Endothelial cell of umbilical vein (primary cell): ENCODE data around the gene GSTM3. TPM values are rescaled to one million over a fixed set of nuclear protein-coding genes. Genes with fewer than 3 reads are reported as not detected.

Experiments
- BruUV-seq: library from RNA; stranded (reverse); fragments of 400-500 nt; replicated peaks from 2 replicates; lab custom pipeline; 2021; lab: Mats Ljungman, UMichigan
- CTCF ChIA-PET: fragments of 300-600, 350-600 bp; sonication (Branson Sonifier 250); formaldehyde crosslinking; loops from one replicate; lab custom pipeline; 2021; ENCODE audit warnings: antibody characterized with exemption, inconsistent platforms; lab: Charles Lee
- POLR2A ChIA-PET: fragments of 300-600, 350-600 bp; sonication (Branson Sonifier 250); formaldehyde crosslinking; loops from one replicate; lab custom pipeline; 2021; ENCODE audit warnings: antibody characterized with exemption, inconsistent platforms; lab: Charles Lee
- DNase-seq: peaks from one replicate; pipeline ENCODE4 v3.0.0-alpha.2; 2011; ENCODE audit warnings: low read depth, low spot score
- FAIRE-seq: peaks from 2 replicates; lab custom pipeline; 2011; peaks lifted over from hg19 to GRCh38; lab: Jason Lieb, UNC
- H2AFZ ChIP-seq: 2 replicates; pipeline ENCODE4 v1.6.0; 2012; ENCODE audit warnings: low read depth, low read length, control low read depth, inconsistent platforms
- H3K27ac ChIP-seq: 2 replicates; pipeline ENCODE4 v1.5.1; 2011; ENCODE audit warnings: low read depth, mild to moderate bottlenecking, control low read depth, low read length, moderate library complexity; ENCODE audit not compliant: insufficient read depth
- H3K27me3 ChIP-seq, 2 experiments: 2 replicates each; pipeline versions ENCODE4 v1.6.0 to v1.6.1; 2011; ENCODE audit warnings: low read length in 2 of 2, mixed read lengths in 1 of 2; ENCODE audit not compliant: control insufficient read depth in 2 of 2, insufficient read depth in 2 of 2
- H3K36me3 ChIP-seq, 2 experiments: 2 replicates in 1 of 2; 3 replicates in 1 of 2; pipeline ENCODE4 v1.5.1; 2011; ENCODE audit warnings: low read length in 2 of 2, mild to moderate bottlenecking in 1 of 2, moderate library complexity in 1 of 2; ENCODE audit not compliant: control insufficient read depth in 2 of 2, insufficient read depth in 2 of 2; ENCODE audit errors: extremely low read depth in 1 of 2
- H3K4me1 ChIP-seq: 3 replicates; pipeline ENCODE4 v1.5.1; 2011; ENCODE audit warnings: mild to moderate bottlenecking, low read length; ENCODE audit not compliant: control insufficient read depth, insufficient read depth; ENCODE audit errors: extremely low read depth
- H3K4me2 ChIP-seq: 2 replicates; pipeline ENCODE4 v1.6.1; 2011; ENCODE audit warnings: low read length, control low read depth, mixed read lengths; ENCODE audit not compliant: insufficient read depth
- H3K4me3 ChIP-seq, 3 experiments: fragments of 200-600 bp in 1 of 3; sonication (generic), shearing (Covaris generic) in 1 of 3; replicated peaks in 1 of 3; 2 replicates each; pipeline ENCODE4 v1.5.1; 2011 to 2016; ENCODE audit warnings: control low read depth in 3 of 3, low read length in 3 of 3, mild to moderate bottlenecking in 2 of 3, inconsistent platforms in 1 of 3, low read depth in 1 of 3, moderate library complexity in 1 of 3; ENCODE audit not compliant: insufficient read depth in 1 of 3
- H3K79me2 ChIP-seq: 2 replicates; pipeline ENCODE4 v1.6.0; 2012; ENCODE audit warnings: low read length, inconsistent platforms; ENCODE audit not compliant: control insufficient read depth, insufficient read depth
- H3K9ac ChIP-seq: replicated peaks from 2 replicates; pipeline ENCODE3; 2011; ENCODE audit warnings: low read length, control low read depth; ENCODE audit not compliant: insufficient read depth; ENCODE audit errors: extremely low read depth
- H3K9me1 ChIP-seq: replicated peaks from 3 replicates; pipeline ENCODE4 v1.6.0; 2011; ENCODE audit warnings: mild to moderate bottlenecking, low read length; ENCODE audit not compliant: control insufficient read depth, insufficient read depth; ENCODE audit errors: extremely low read depth
- H3K9me3 ChIP-seq: replicated peaks from 2 replicates; pipeline ENCODE4 v1.5.1; 2012; ENCODE audit warnings: low read length, inconsistent platforms; ENCODE audit not compliant: control insufficient read depth, insufficient read depth
- H4K20me1 ChIP-seq: replicated peaks from 2 replicates; pipeline ENCODE3; 2011; ENCODE audit warnings: mild to moderate bottlenecking, low read length; ENCODE audit not compliant: control insufficient read depth, insufficient read depth; ENCODE audit errors: extremely low read depth
- CTCF ChIP-seq, 2 donors: IDR thresholded peaks; 1 replicate in 1 of 2; 2 replicates in 1 of 2; pipeline ENCODE4 v1.5.1; 2011; ENCODE audit warnings: low read length in 2 of 2, mild to moderate bottlenecking in 2 of 2, moderate library complexity in 2 of 2, control low read depth in 1 of 2, inconsistent platforms in 1 of 2, low read depth in 1 of 2; ENCODE audit not compliant: insufficient read depth in 1 of 2; ENCODE audit errors: extremely low read depth in 1 of 2
- EZH2 ChIP-seq: IDR thresholded peaks from 2 replicates; pipeline ENCODE4 v1.6.1; 2012; ENCODE audit warnings: borderline replicate concordance, low read depth, mild to moderate bottlenecking, moderate library complexity, low read length, inconsistent platforms; ENCODE audit not compliant: severe bottlenecking
- FOS ChIP-seq: IDR thresholded peaks from 2 replicates; pipeline ENCODE4 v1.6.1; 2011; ENCODE audit warnings: mild to moderate bottlenecking, low read length, moderate library complexity, borderline replicate concordance; ENCODE audit not compliant: insufficient read depth
- GATA2 ChIP-seq: IDR thresholded peaks from 2 replicates; pipeline ENCODE4 v1.7.0; 2011; ENCODE audit warnings: low read depth, mild to moderate bottlenecking, moderate library complexity, mixed read lengths, low read length; ENCODE audit not compliant: insufficient read length, insufficient read depth
- JUN ChIP-seq: IDR thresholded peaks from 2 replicates; pipeline ENCODE4 v1.6.1; 2011; ENCODE audit warnings: borderline replicate concordance, low read depth; ENCODE audit not compliant: insufficient read length, insufficient read depth
- MYC ChIP-seq: IDR thresholded peaks from one replicate; pipeline ENCODE4 v1.6.1; 2011; ENCODE audit warnings: mild to moderate bottlenecking, low read depth, low read length
- POLR2A ChIP-seq: IDR thresholded peaks from 2 replicates; pipeline ENCODE4 v1.6.1; 2012; ENCODE audit warnings: low read depth, mild to moderate bottlenecking, control low read depth, low read length
- POLR2AphosphoS5 ChIP-seq: IDR thresholded peaks from 2 replicates; pipeline ENCODE4 v1.6.1; 2012; ENCODE audit warnings: low read depth, mild to moderate bottlenecking, control low read depth, low read length, moderate library complexity; ENCODE audit not compliant: insufficient read depth
- dilution Hi-C: fragments of 300-500 bp; cut with MboI; formaldehyde crosslinking; loops from one replicate; pipeline ENCODE4 v1.15.0; 2019; ENCODE audit warnings: low sequenced_read_pairs; ENCODE audit not compliant: extremely low pct_ligation_motif_present
- intact Hi-C: fragments of 100-400 bp; cut with micrococcal nuclease; formaldehyde crosslinking; loops from one replicate; pipeline ENCODE4 v1.10.0; 2022
- polyA plus RNA-seq, 4 experiments: library from polyadenylated mRNA; depleted of rRNA in 3 of 4; stranded (reverse) in 3 of 4; unstranded in 1 of 4; fragments of >200 nt; gene quantifications; 2 replicates each; pipeline versions ENCODE4 v1.2.1 to v1.2.3, GENCODE V29; 2011 to 2012; ENCODE audit warnings: missing spikeins in 1 of 4
- total RNA-seq: library from RNA; stranded (reverse); gene quantifications from 2 replicates; pipeline ENCODE4 v1.2.3, GENCODE V29; 2021
- TF ChIP-seq, protein P1 (sequence below): IDR thresholded peaks from 2 replicates; pipeline ENCODE4 v1.6.1; 2011; ENCODE audit not compliant: insufficient read depth, insufficient read length

The GSTM3 gene
- total and polyA plus RNA-seq, 2 donors (not counting 3 experiments of a cell fraction or from before 2014, with no cell fraction given) = 27.9 to 52.0 TPM

DNA sequence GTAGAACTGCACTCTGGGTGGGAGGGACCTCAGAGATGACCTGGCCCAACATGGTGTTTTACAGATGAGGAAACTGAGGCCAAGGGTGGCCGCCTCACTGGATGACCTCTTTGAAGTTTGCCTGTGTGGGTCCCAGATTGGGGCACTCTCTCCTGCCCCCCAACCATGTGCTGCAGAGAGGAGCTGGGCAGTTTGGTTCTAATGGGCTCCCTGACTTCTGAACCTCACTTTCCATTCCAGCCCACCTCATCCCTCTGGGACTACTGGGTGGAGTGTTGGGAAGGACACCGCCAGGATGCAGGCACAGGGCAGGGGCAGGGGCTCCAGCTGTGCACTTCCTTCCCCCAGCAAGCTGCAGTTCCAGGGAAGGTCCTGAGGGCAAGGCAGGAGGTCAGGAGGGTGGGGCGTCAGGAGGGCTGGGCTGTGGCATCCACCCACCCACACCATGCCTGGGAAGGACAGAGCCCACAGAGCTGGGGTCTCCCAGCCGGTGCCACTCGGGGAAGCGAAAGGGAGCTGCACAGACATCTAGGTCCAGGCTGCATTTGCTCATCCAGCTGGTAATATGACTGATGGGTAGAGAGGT is 33.2 kb upstream of the GSTM3 start:
- H3K27ac ChIP-seq = no peak overlapping the region
- H3K79me2 ChIP-seq = no peaks in the 10 kb centered on the region
- CTCF ChIA-PET = interaction anchor here (0.6 to 17.2 kb wide), 35 partner anchors 8 to 343 kb away, joined by 3 to 807 read pairs (median 5); partner anchors contain the start of genes AHCYL1, CSF1, GNAI3 and GSTM1
- H3K36me3 ChIP-seq = no peaks in the 10 kb centered on the region
- no peaks in the 10 kb centered on the region for H3K4me1 ChIP-seq
- TF ChIP-seq GATA2 = no peak
- no peak for TF ChIP-seq JUN
- no peak for TF ChIP-seq MYC
- TF ChIP-seq POLR2AphosphoS5 = no peak
- no peak for TF ChIP-seq EZH2
- no peak for TF ChIP-seq FOS
- TF ChIP-seq CTCF (IDR thresholded peaks at IDR 0.05; ENCODE audit: extremely low read depth in 1 of 2, insufficient read depth in 1 of 2, low read depth in 1 of 2, low read length in 2 of 2) = no peak
- TF ChIP-seq, protein P1, sequence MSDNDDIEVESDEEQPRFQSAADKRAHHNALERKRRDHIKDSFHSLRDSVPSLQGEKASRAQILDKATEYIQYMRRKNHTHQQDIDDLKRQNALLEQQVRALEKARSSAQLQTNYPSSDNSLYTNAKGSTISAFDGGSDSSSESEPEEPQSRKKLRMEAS = no peak
- TF ChIP-seq POLR2A = no peak
- FAIRE-seq (no peak), DNase-seq (no peak)
- intact Hi-C loops (loop anchor here (1.0 kb wide), 3 partner anchors 56 to 228 kb away; no protein-coding TSS in a partner anchor), dilution Hi-C loops (no loop called here)
- BruUV-seq = no TSS peak
- no peaks in the 10 kb centered on the region for H3K9me1 ChIP-seq
- POLR2A ChIA-PET = interaction anchor here (1.0 kb wide), 1 partner anchor 211 kb away, joined by 3 read pairs; no protein-coding TSS in a partner anchor
- no peak overlapping the region for H3K4me3 ChIP-seq
- no peak overlapping the region for H3K4me2 ChIP-seq
- no peaks in the 10 kb centered on the region for H4K20me1 ChIP-seq
- no peaks in the 10 kb centered on the region for H3K9me3 ChIP-seq
- H2AFZ ChIP-seq = no peak overlapping the region
- peaks cover 0 to 4% of the 10 kb centered on the region in 2 experiments for H3K27me3 ChIP-seq
- H3K9ac ChIP-seq = no peak overlapping the region
